HepG2 (cell line): ENCODE results near the gene PKD2L1. TPM values are rescaled to one million over a fixed set of nuclear protein-coding genes. Genes with fewer than 3 reads are reported as not detected.

Source experiments
- AHDC1 ChIP-seq: sonication (generic); formaldehyde crosslinking; IDR thresholded peaks from 2 replicates; pipeline ENCODE4 v1.5.1; 2020; ENCODE audit warnings: mild to moderate bottlenecking, missing genetic modification reagents, borderline replicate concordance
- AKAP8 ChIP-seq: sonication (generic); formaldehyde crosslinking; IDR thresholded peaks from 2 replicates; pipeline ENCODE4 v1.5.1; 2020; ENCODE audit warnings: mild to moderate bottlenecking, missing genetic modification reagents
- CENPBD1 ChIP-seq: sonication (generic); formaldehyde crosslinking; IDR thresholded peaks from 2 replicates; pipeline ENCODE4 v1.8.0; 2022; ENCODE audit warnings: missing genetic modification reagents, low read depth, mild to moderate bottlenecking, borderline replicate concordance
- CENPT ChIP-seq: sonication (generic); formaldehyde crosslinking; IDR thresholded peaks from 2 replicates; pipeline ENCODE4 v1.8.0; 2022; ENCODE audit warnings: low read depth, mild to moderate bottlenecking, moderate library complexity, missing genetic modification reagents
- ISX ChIP-seq: sonication (generic); formaldehyde crosslinking; conservative IDR thresholded peaks from 2 replicates; pipeline ENCODE4 v1.5.0; 2020; ENCODE audit warnings: missing genetic modification reagents
- MED13 ChIP-seq: sonication (generic); formaldehyde crosslinking; IDR thresholded peaks from 2 replicates; pipeline ENCODE4 v1.5.0; 2020; ENCODE audit warnings: missing genetic modification reagents
- NBN ChIP-seq: fragments of 450-650 bp; conservative IDR thresholded peaks from 2 replicates; pipeline ENCODE4 v1.6.1; 2017
- NFKB2 ChIP-seq: sonication (generic); formaldehyde crosslinking; IDR thresholded peaks from 2 replicates; pipeline ENCODE4 v1.4.0; 2020; ENCODE audit warnings: missing genetic modification reagents, borderline replicate concordance
- RFX3 ChIP-seq: IDR thresholded peaks from 2 replicates; pipeline ENCODE4 v1.6.1; 2016; ENCODE audit warnings: missing biosample characterization, missing genetic modification reagents
- ZKSCAN1 ChIP-seq: fragments of 150-350 bp; IDR thresholded peaks from 2 replicates; pipeline ENCODE4 v1.6.1; 2014; ENCODE audit warnings: low read length
- ZNF143 ChIP-seq: sonication (generic); formaldehyde crosslinking; IDR thresholded peaks from 2 replicates; pipeline ENCODE4 v1.4.0; 2020; ENCODE audit warnings: missing genetic modification reagents
- ZNF235 ChIP-seq: sonication (generic); formaldehyde crosslinking; IDR thresholded peaks from 2 replicates; pipeline ENCODE4 v1.8.1; 2023; ENCODE audit warnings: mild to moderate bottlenecking, missing genetic modification reagents, borderline replicate concordance
- ZNF296 ChIP-seq: sonication (generic); formaldehyde crosslinking; conservative IDR thresholded peaks from 2 replicates; pipeline ENCODE4 v1.5.0; 2020; ENCODE audit warnings: mild to moderate bottlenecking, missing genetic modification reagents
- ZNF331 ChIP-seq: sonication (generic); formaldehyde crosslinking; IDR thresholded peaks from 2 replicates; pipeline ENCODE4 v1.4.0; 2020; ENCODE audit warnings: missing genetic modification reagents
- ZNF335 ChIP-seq: sonication (generic); formaldehyde crosslinking; IDR thresholded peaks from 2 replicates; pipeline ENCODE4 v1.4.0; 2020; ENCODE audit warnings: missing genetic modification reagents
- ZNF577 ChIP-seq: sonication (generic); formaldehyde crosslinking; IDR thresholded peaks from 2 replicates; pipeline ENCODE4 v1.4.0; 2020; ENCODE audit warnings: mild to moderate bottlenecking, low read depth, missing genetic modification reagents, borderline replicate concordance
- ZNF598 ChIP-seq: sonication (generic); formaldehyde crosslinking; IDR thresholded peaks from 2 replicates; pipeline ENCODE4 v1.5.1; 2020; ENCODE audit warnings: mild to moderate bottlenecking, missing genetic modification reagents, borderline replicate concordance
- ZSCAN29 ChIP-seq: sonication (generic); formaldehyde crosslinking; conservative IDR thresholded peaks from 2 replicates; pipeline ENCODE4 v1.4.0; 2020; ENCODE audit warnings: mild to moderate bottlenecking, missing genetic modification reagents
- polyA plus RNA-seq, 8 experiments: library from polyadenylated mRNA; depleted of rRNA in 3 of 8; stranded (reverse) in 7 of 8; unstranded in 1 of 8; fragments of >200 nt; fragmentation: Illumina TruSeq in 4 of 8; extraction: Trizol in 4 of 8; gene quantifications; 2 replicates each; pipeline versions ENCODE4 v1.2.1 to v1.2.3, GENCODE V29; 2011 to 2016; ENCODE audit warnings: low read depth in 4 of 8, missing spikeins in 1 of 8, mixed read lengths in 1 of 8; ENCODE audit not compliant: insufficient read depth in 1 of 8
- total RNA-seq, 5 experiments: library from RNA; depleted of rRNA; stranded (reverse); fragments of >200 nt; fragmentation: Illumina TruSeq; extraction: Trizol; gene quantifications; 2 replicates each; pipeline ENCODE4 v1.2.3, GENCODE V29; 2016; ENCODE audit warnings: low read depth in 1 of 5
- TF ChIP-seq, protein P1 (sequence below): IDR thresholded peaks from 2 replicates; pipeline ENCODE4 v1.6.1; 2016; ENCODE audit warnings: low read depth, borderline replicate concordance
- TF ChIP-seq, protein P2 (sequence below): sonication (generic); formaldehyde crosslinking; IDR thresholded peaks from 2 replicates; pipeline ENCODE4 v1.9.0; 2022; ENCODE audit warnings: missing genetic modification reagents, mild to moderate bottlenecking, borderline replicate concordance
- TF ChIP-seq, protein P3 (sequence below): IDR thresholded peaks from 2 replicates; pipeline ENCODE4 v1.6.1; 2016

Gene PKD2L1
- total and polyA plus RNA-seq, 2 of the 13 experiments (the other 11 are each of a cell fraction or from before 2014, with no cell fraction given) = 0.07 to 0.15 TPM

DNA sequence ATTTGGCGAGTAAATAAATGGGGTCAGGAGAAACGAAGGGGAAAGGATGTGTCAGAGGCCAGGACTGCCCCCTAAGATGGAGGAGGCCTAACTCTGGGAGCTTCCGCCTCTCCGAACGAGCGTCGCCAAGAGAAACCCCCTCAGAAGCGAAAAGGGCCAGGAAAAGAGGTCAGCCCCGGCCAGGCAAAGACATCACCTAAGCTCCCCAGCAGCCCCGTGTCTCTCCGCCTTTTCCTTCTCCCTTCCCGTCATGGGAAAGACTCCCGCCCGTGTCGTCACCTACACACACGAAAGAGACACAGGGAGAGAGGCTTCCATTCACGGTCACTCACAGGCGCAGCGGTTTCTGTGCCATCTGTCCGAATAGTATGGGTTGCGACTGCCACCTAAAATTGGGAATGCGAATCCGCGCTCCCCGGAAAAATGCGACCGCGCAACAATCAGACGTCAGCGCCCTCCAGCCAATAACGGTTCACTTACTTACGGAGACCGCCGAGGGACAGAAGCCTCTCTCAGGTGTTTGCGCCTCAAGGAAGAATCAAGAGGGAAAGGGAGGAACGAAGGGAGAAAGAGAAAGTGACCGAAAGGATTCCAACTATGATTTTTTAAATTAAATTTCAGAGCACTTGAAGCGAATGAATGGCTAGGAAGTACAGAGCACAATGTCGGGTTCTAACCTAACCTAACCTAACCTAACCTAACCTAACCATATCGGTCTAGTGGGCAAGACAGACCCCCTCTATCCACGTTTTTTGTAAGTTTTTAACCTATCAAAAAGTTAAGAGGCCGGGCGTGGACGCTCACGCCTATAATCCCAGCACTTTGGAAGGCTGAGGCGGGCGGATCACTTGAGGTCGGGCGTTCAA lies 62.6 kb downstream of the PKD2L1 start, which contains the start of gene CWF19L1 (continued):
- TF ChIP-seq AHDC1 (CRISPR knock-in tag) (no peak), ZSCAN29 (peak; percentile 58; the same call in 1 of the 2 replicates), NBN (no peak), NFKB2 (CRISPR knock-in tag) (peak; percentile 32; the same call in 1 of the 2 replicates), ZNF331 (CRISPR knock-in tag) (peak; percentile 83; the same call in 1 of the 2 replicates), AKAP8 (CRISPR knock-in tag) (peak; percentile 30; the same call in 1 of the 2 replicates), ZNF143 (peak; percentile 23; the same call in 1 of the 2 replicates), ZNF235 (no peak), ZKSCAN1 (0 out of 2 replicates have a peak, but pooled peaks have one; percentile 36), RFX3 (CRISPR knock-in tag) (no peak), ZNF577 (CRISPR knock-in tag) (no peak), ZNF598 (CRISPR knock-in tag) (peak; percentile 83; the same call in 1 of the 2 replicates), ZNF296 (CRISPR knock-in tag) (no peak), ZNF335 (CRISPR knock-in tag) (no peak; the same call in 1 of the 2 replicates), ISX (CRISPR knock-in tag) (no peak), MED13 (CRISPR knock-in tag) (no peak), CENPBD1 (CRISPR knock-in tag) (no peak), CENPT (CRISPR knock-in tag) (no peak)
- TF ChIP-seq, protein P1, sequence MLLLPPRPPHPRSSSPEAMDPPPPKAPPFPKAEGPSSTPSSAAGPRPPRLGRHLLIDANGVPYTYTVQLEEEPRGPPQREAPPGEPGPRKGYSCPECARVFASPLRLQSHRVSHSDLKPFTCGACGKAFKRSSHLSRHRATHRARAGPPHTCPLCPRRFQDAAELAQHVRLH (CRISPR knock-in tag) = peak; percentile 71; the same call in 1 of the 2 replicates
- TF ChIP-seq, protein P2, sequence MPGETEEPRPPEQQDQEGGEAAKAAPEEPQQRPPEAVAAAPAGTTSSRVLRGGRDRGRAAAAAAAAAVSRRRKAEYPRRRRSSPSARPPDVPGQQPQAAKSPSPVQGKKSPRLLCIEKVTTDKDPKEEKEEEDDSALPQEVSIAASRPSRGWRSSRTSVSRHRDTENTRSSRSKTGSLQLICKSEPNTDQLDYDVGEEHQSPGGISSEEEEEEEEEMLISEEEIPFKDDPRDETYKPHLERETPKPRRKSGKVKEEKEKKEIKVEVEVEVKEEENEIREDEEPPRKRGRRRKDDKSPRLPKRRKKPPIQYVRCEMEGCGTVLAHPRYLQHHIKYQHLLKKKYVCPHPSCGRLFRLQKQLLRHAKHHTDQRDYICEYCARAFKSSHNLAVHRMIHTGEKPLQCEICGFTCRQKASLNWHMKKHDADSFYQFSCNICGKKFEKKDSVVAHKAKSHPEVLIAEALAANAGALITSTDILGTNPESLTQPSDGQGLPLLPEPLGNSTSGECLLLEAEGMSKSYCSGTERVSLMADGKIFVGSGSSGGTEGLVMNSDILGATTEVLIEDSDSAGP (CRISPR knock-in tag) = peak; percentile 73
- TF ChIP-seq, protein P3, sequence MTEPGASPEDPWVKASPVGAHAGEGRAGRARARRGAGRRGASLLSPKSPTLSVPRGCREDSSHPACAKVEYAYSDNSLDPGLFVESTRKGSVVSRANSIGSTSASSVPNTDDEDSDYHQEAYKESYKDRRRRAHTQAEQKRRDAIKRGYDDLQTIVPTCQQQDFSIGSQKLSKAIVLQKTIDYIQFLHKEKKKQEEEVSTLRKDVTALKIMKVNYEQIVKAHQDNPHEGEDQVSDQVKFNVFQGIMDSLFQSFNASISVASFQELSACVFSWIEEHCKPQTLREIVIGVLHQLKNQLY (CRISPR knock-in tag) = no peak
